Liver (tissue), 9 donors: ENCODE data around the gene ENGASE. TPM values are rescaled to one million over a fixed set of nuclear protein-coding genes. Genes with fewer than 3 reads are reported as not detected.

ENCODE experiments used
- DNase-seq: peaks from one replicate; pipeline ENCODE4 v3.0.0-alpha.2; 2017; ENCODE audit warnings: low spot score
- H3K27ac ChIP-seq, 2 donors: one replicate each; pipeline ENCODE4 v1.7.0; 2013; ENCODE audit warnings: inconsistent platforms in 2 of 2, low read length in 2 of 2, control low read depth in 1 of 2, low read depth in 1 of 2, mild to moderate bottlenecking in 1 of 2
- H3K27me3 ChIP-seq, 4 donors: one replicate each; pipeline versions ENCODE4 v1.6.1 to v1.7.0; 2013; ENCODE audit warnings: low read length in 3 of 4, inconsistent platforms in 1 of 4, mild to moderate bottlenecking in 1 of 4, moderate library complexity in 1 of 4; ENCODE audit not compliant: control insufficient read depth in 4 of 4, insufficient read depth in 4 of 4
- H3K36me3 ChIP-seq, 4 donors: one replicate each; pipeline versions ENCODE4 v1.6.1 to v1.7.0; 2013; ENCODE audit warnings: low read length in 3 of 4, mild to moderate bottlenecking in 3 of 4, low read depth in 1 of 4, moderate library complexity in 1 of 4; ENCODE audit not compliant: control insufficient read depth in 4 of 4, insufficient read depth in 3 of 4
- H3K4me1 ChIP-seq, 4 donors: one replicate each; pipeline versions ENCODE4 v1.6.1 to v1.7.0; 2013; ENCODE audit warnings: low read length in 3 of 4, mild to moderate bottlenecking in 3 of 4, moderate library complexity in 1 of 4; ENCODE audit not compliant: control insufficient read depth in 4 of 4, insufficient read depth in 4 of 4
- H3K4me3 ChIP-seq, 3 donors: one replicate each; pipeline versions ENCODE4 v1.6.1 to v1.7.0; 2013; ENCODE audit warnings: low read length in 3 of 3, control low read depth in 1 of 3, low read depth in 1 of 3, mild to moderate bottlenecking in 1 of 3
- H3K9ac ChIP-seq, 2 donors: one replicate each; pipeline ENCODE4 v1.7.0; 2013; ENCODE audit warnings: low read length in 2 of 2, mild to moderate bottlenecking in 2 of 2, moderate library complexity in 2 of 2, control low read depth in 1 of 2, low read depth in 1 of 2
- H3K9me3 ChIP-seq, 4 donors: one replicate each; pipeline versions ENCODE4 v1.6.1 to v1.7.0; 2013; ENCODE audit warnings: low read length in 3 of 4; ENCODE audit not compliant: control insufficient read depth in 4 of 4
- FOXA1 ChIP-seq: IDR thresholded peaks from 2 replicates; pipeline ENCODE4 v1.6.1; 2016; ENCODE audit warnings: antibody characterized with exemption
- HNF4A ChIP-seq, 2 donors: conservative IDR thresholded peaks; 2 replicates each; pipeline ENCODE4 v1.6.1; 2016; ENCODE audit warnings: antibody characterized with exemption in 2 of 2, mild to moderate bottlenecking in 2 of 2
- JUND ChIP-seq, 2 donors: IDR thresholded peaks; 2 replicates each; pipeline ENCODE4 v1.6.1; 2016; ENCODE audit warnings: antibody characterized with exemption in 2 of 2
- RAD21 ChIP-seq, 2 donors: IDR thresholded peaks; 2 replicates each; pipeline ENCODE4 v1.6.1; 2016; ENCODE audit warnings: antibody characterized with exemption in 2 of 2, mild to moderate bottlenecking in 2 of 2
- YY1 ChIP-seq: IDR thresholded peaks from 2 replicates; pipeline ENCODE4 v1.6.1; 2016; ENCODE audit warnings: antibody characterized with exemption, mild to moderate bottlenecking
- WGBS: extraction: QIAGEN DNeasy Blood & Tissue Kit; methylation state at CpG from one replicate; pipeline ENCODE4 v1.1.7; 2013; 5-methylcytosine and 5-hydroxymethylcytosine counted together
- polyA plus RNA-seq, 2 donors: library from polyadenylated mRNA; stranded (reverse) in 1 of 2; unstranded in 1 of 2; fragments of 200-250 nt in 1 of 2; fragments of >200 nt in 1 of 2; fragmentation: Nextera tagmentation in 1 of 2; extraction: Ambion mirVana in 1 of 2; gene quantifications; one replicate each; pipeline versions ENCODE4 v1.2.1 to v1.2.3, GENCODE V29; 2013 to 2015
- total RNA-seq, 2 donors: library from RNA; depleted of rRNA; stranded (reverse); fragments of >200 nt; gene quantifications; one replicate each; pipeline ENCODE4 v1.2.3, GENCODE V29; 2014
- TF ChIP-seq, protein P1 (sequence below): fragments of 150-350 bp; IDR thresholded peaks from 2 replicates; pipeline ENCODE4 v1.5.1; 2017; ENCODE audit warnings: improper control_type of control experiment, low read depth, low read length; ENCODE audit not compliant: missing input control
- TF ChIP-seq, protein P2 (sequence below): IDR thresholded peaks from 2 replicates; pipeline ENCODE4 v1.6.1; 2016; ENCODE audit warnings: antibody characterized with exemption
- TF ChIP-seq, protein P3 (sequence below): IDR thresholded peaks from 2 replicates; pipeline ENCODE4 v1.6.1; 2016; ENCODE audit warnings: antibody characterized with exemption, mild to moderate bottlenecking
- donor health status: healthy.
- donor health status: healthy.
- donor health status: healthy.
- donor health status: healthy.
- donor health status: healthy.

The ENGASE gene
- total and polyA plus RNA-seq, 4 donors: 5.2 to 33.6 (median 7.8) TPM

DNA sequence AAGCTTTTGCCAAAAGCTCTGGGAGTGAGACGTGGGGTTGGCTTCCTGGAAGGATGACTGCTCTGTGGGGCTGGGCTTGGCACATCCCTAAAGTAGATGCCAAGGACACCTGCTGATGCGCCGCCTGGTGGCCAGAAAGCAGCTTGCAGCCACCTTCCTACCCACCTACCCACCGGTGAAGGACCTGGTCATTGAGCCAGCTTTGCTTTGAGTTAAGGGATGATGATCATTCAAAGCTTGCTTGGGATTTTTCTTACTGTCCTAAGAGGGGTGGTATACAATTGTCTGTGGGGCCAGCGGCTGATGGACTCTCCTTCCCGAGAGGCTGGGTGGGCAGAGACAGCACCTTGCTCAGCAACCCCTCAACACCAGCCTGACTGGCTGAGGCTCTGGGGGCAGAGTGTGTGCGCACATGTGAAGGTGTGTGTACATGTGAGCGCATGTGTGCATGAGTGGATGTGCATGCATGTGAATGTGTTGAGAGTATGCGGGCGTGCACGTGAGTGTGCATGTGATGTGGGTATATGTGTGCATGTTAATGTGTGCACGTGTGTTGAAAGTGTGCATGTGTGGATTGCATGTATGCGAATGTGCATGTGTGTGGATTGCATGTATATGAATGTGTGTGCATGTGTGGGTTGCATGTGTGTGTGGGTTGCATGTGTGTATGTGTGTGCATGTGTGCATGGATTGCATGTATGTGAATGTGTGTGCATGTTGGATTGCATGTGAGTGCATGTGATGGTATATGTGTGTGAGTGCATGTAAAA, 32.0 kb upstream of the ENGASE start:
- no peaks in the 10 kb centered on the region for H3K9me3 ChIP-seq
- H3K9ac ChIP-seq: no peak overlapping the region
- H3K4me3 ChIP-seq: no peak overlapping the region
- WGBS: 69% methylated on average over 13 of the region's 13 CpGs
- H3K36me3 ChIP-seq: no peaks in the 10 kb centered on the region
- peak; percentile 62 for DNase-seq
- peaks cover 0 to 8% (median 1%) of the 10 kb centered on the region in 4 donors for H3K27me3 ChIP-seq
- no peaks in the 10 kb centered on the region for H3K4me1 ChIP-seq
- no peak for TF ChIP-seq FOXA1
- peak; percentile 46 to 68 for TF ChIP-seq RAD21 (IDR thresholded peaks at IDR 0.05)
- TF ChIP-seq, protein P1, sequence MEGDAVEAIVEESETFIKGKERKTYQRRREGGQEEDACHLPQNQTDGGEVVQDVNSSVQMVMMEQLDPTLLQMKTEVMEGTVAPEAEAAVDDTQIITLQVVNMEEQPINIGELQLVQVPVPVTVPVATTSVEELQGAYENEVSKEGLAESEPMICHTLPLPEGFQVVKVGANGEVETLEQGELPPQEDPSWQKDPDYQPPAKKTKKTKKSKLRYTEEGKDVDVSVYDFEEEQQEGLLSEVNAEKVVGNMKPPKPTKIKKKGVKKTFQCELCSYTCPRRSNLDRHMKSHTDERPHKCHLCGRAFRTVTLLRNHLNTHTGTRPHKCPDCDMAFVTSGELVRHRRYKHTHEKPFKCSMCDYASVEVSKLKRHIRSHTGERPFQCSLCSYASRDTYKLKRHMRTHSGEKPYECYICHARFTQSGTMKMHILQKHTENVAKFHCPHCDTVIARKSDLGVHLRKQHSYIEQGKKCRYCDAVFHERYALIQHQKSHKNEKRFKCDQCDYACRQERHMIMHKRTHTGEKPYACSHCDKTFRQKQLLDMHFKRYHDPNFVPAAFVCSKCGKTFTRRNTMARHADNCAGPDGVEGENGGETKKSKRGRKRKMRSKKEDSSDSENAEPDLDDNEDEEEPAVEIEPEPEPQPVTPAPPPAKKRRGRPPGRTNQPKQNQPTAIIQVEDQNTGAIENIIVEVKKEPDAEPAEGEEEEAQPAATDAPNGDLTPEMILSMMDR: peak; percentile 65
- TF ChIP-seq, protein P2, sequence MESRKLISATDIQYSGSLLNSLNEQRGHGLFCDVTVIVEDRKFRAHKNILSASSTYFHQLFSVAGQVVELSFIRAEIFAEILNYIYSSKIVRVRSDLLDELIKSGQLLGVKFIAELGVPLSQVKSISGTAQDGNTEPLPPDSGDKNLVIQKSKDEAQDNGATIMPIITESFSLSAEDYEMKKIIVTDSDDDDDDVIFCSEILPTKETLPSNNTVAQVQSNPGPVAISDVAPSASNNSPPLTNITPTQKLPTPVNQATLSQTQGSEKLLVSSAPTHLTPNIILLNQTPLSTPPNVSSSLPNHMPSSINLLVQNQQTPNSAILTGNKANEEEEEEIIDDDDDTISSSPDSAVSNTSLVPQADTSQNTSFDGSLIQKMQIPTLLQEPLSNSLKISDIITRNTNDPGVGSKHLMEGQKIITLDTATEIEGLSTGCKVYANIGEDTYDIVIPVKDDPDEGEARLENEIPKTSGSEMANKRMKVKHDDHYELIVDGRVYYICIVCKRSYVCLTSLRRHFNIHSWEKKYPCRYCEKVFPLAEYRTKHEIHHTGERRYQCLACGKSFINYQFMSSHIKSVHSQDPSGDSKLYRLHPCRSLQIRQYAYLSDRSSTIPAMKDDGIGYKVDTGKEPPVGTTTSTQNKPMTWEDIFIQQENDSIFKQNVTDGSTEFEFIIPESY: no peak
- no peak overlapping the region for H3K27ac ChIP-seq

DNA sequence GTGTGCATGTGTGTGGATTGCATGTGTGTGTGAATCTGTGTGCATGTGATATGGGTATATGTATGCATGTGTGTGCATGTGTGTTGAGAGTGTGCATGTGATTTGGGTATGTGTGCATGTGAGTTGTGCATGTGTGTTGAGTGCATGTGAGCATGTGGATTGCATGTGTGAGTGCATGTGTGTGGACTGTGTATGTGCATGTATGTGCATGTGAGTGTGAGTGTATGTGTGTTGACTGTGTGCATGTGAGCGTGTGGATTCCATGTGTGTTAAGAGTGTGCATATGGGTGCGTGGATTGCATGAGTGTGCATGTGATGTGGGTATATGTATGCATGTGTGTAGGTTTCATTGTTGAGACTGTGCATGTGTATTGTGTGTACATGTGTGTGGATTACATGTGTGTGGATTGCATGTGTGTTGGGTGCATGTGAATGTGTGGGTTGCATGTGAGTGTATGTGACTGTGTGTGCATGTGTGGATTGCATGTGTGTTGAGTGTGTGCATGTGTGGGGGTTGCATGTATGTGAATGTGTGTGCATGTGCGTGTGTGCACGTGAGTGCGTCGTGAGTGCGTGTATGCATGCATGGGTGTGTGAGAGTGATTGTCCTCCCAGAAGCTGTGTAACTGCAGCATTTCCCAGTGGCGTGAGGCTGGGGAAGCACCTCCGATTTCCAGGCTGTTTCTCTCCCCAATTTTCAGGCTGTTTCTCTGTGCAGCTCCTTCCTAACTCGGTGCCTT, 31.3 kb upstream of the ENGASE start:
- no peak overlapping the region for H3K4me3 ChIP-seq
- no peak overlapping the region for H3K27ac ChIP-seq
- no peak overlapping the region for H3K9ac ChIP-seq
- no peak for DNase-seq
- no peaks in the 10 kb centered on the region for H3K9me3 ChIP-seq
- H3K4me1 ChIP-seq: no peaks in the 10 kb centered on the region
- TF ChIP-seq RAD21 (IDR thresholded peaks at IDR 0.05) (no peak), HNF4A (conservative IDR thresholded peaks at IDR 0.05) (no peak), JUND (IDR thresholded peaks at IDR 0.05) (no peak), YY1 (no peak)
- TF ChIP-seq, protein P3, sequence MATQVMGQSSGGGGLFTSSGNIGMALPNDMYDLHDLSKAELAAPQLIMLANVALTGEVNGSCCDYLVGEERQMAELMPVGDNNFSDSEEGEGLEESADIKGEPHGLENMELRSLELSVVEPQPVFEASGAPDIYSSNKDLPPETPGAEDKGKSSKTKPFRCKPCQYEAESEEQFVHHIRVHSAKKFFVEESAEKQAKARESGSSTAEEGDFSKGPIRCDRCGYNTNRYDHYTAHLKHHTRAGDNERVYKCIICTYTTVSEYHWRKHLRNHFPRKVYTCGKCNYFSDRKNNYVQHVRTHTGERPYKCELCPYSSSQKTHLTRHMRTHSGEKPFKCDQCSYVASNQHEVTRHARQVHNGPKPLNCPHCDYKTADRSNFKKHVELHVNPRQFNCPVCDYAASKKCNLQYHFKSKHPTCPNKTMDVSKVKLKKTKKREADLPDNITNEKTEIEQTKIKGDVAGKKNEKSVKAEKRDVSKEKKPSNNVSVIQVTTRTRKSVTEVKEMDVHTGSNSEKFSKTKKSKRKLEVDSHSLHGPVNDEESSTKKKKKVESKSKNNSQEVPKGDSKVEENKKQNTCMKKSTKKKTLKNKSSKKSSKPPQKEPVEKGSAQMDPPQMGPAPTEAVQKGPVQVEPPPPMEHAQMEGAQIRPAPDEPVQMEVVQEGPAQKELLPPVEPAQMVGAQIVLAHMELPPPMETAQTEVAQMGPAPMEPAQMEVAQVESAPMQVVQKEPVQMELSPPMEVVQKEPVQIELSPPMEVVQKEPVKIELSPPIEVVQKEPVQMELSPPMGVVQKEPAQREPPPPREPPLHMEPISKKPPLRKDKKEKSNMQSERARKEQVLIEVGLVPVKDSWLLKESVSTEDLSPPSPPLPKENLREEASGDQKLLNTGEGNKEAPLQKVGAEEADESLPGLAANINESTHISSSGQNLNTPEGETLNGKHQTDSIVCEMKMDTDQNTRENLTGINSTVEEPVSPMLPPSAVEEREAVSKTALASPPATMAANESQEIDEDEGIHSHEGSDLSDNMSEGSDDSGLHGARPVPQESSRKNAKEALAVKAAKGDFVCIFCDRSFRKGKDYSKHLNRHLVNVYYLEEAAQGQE: no peak
- TF ChIP-seq, protein P1: no peak
- H3K36me3 ChIP-seq: no peaks in the 10 kb centered on the region
- H3K27me3 ChIP-seq: peaks cover 0 to 8% (median 1%) of the 10 kb centered on the region in 4 donors
- 79% methylated on average over 10 of the region's 10 CpGs for WGBS
